Measurements from ENCODE around the gene METTL9. TPM values are rescaled to one million over a fixed set of nuclear protein-coding genes. Genes with fewer than 3 reads are reported as not detected.

Gene METTL9
- total and polyA plus RNA-seq, 2 of the 4 experiments (the other 2 are of a cell fraction) = 54.8 to 95.5 TPM

DNA sequence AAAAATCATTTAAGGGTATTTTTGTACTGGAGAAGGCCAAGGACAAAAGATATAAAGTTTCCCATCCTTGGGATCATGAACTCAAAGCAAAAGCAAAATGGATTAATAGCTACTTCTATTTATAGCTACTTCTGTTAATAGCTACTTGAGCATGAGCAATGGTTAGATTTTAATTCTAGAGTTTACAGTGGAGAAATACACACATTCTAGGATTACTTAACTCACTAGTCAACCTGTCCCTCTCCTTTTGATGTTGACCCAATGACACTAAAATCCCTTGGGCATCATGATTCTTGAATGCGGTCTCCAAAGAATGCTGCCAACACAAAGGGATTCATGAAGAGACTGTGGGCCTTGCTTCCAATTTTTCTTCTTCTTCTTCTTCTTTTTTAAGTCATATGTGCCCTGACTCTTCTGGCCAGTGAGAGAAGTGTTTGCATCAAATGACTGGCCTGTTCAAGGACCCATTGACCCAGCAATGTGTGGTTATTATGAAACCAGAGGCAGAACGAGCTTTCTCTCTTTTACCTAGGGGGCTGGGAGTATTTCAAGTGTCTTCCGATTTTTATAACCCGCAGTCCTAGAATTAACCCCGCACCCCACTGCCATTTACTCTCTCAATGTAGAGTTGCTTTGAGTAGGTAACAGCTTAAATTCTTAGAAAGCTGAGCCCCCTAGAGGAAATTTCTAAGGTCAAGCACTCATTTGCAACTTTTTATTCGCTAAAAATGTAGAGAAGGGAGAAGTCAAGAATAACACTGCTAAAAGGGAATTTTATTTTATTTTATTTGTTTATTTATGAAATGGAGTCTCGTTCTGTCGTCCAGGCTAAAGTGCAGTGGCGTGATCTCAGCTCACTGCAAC is 99.0 kb downstream of the METTL9 start:
- Histone ChIP-seq H2AK9ac (replicated peaks; ENCODE audit: low read depth, low read length, poor library complexity) (no peak overlapping the region), H3K27me3 (ENCODE audit: control insufficient read depth, insufficient read depth, low read length) (peaks cover 1% of the 10 kb centered on the region; the same call in 1 of the 2 replicates), H3K9ac (ENCODE audit: low read depth, low read length) (no peak overlapping the region), H3K9me1 (ENCODE audit: insufficient read depth, low read length) (no peaks in the 10 kb centered on the region), H3K56ac (ENCODE audit: extremely low read depth, insufficient read depth, low read length) (no peak overlapping the region), H3K4me2 (ENCODE audit: low read depth, low read length) (no peak overlapping the region), H4K91ac (ENCODE audit: insufficient read depth, low read depth, low read length) (no peak overlapping the region), H3K36me3 (ENCODE audit: control insufficient read depth, insufficient read depth, low read length) (no peaks in the 10 kb centered on the region), H3K4me1 (ENCODE audit: control insufficient read depth, insufficient read depth, low read length) (no peaks in the 10 kb centered on the region), H2BK5ac (ENCODE audit: low read depth, low read length, poor library complexity, severe bottlenecking) (no peak overlapping the region), H3K9me3 (ENCODE audit: control insufficient read depth, insufficient read depth, low read length) (no peaks in the 10 kb centered on the region), H3K79me1 (ENCODE audit: low read depth in 1 of 2, low read length in 2 of 2) (no peaks in the 10 kb centered on the region), H3K4ac (ENCODE audit: low read depth, low read length) (no peak overlapping the region), H3K4me3 (ENCODE audit: insufficient read depth, low read depth, low read length) (no peak overlapping the region), H2BK15ac (ENCODE audit: low read depth, low read length) (no peak overlapping the region), H2AFZ (replicated peaks; ENCODE audit: low read length, poor library complexity) (no peak overlapping the region), H3K23ac (ENCODE audit: low read depth, low read length) (no peak overlapping the region), H2BK20ac (ENCODE audit: low read depth, low read length) (no peak overlapping the region), H2BK120ac (ENCODE audit: low read depth, low read length) (no peak overlapping the region), H4K8ac (ENCODE audit: low read depth in 2 of 2, low read length in 2 of 2) (no peak overlapping the region), H4K5ac (ENCODE audit: low read depth, low read length) (no peak overlapping the region), H3K14ac (replicated peaks; ENCODE audit: low read depth, low read length) (no peak overlapping the region), H3K18ac (ENCODE audit: low read depth, low read length) (no peak overlapping the region), H4K20me1 (ENCODE audit: insufficient read depth, low read length) (no peaks in the 10 kb centered on the region), H3K27ac (ENCODE audit: insufficient read depth, low read length) (no peak overlapping the region), H2AK5ac (ENCODE audit: low read depth, low read length) (no peak overlapping the region)
- ChIA-PET CTCF (interaction anchor here (0.6 kb wide), 1 partner anchor 41 kb away, joined by 4 read pairs; no protein-coding TSS in a partner anchor), POLR2A (ENCODE audit: unreplicated experiment) (no interaction called here)
- intact Hi-C loops (cut with micrococcal nuclease) = no loop called here
- DNase-seq (no peak), ATAC-seq (ENCODE audit: low read depth) (no peak)
- dilution Hi-C loops (cut with HindIII; ENCODE audit: low sequenced_read_pairs, unreplicated experiment) = no loop called here
- no peak for TF ChIP-seq RCOR1 (IDR thresholded peaks at IDR 0.05; ENCODE audit: insufficient replicate concordance, low read length)
- WGBS, 2 experiments (ENCODE audit: extremely low coverage in 2 of 2, insufficient read length in 1 of 2) = no CpG with 5 or more reads among the region's 9 CpGs
- in situ Hi-C loops (cut with MboI; ENCODE audit: low sequenced_read_pairs) = no loop called here
- no TSS peak for BruUV-seq (replicated peaks)
